HEK293 (cell line): ENCODE results near the gene GRID2.

Experiments used
- ZFP3 ChIP-seq: fragments of 450-650 bp; formaldehyde crosslinking; IDR thresholded peaks from 2 replicates; pipeline ENCODE4 v1.5.1; 2016; ENCODE audit warnings: low read depth, missing biosample characterization, missing genetic modification characterization
- ZNF354C ChIP-seq: fragments of 450-650 bp; formaldehyde crosslinking; IDR thresholded peaks from 2 replicates; pipeline ENCODE4 v1.5.1; 2016; ENCODE audit warnings: missing biosample characterization, missing genetic modification characterization, low read depth, borderline replicate concordance
- TF ChIP-seq, protein P1 (sequence below): fragments of 450-650 bp; formaldehyde crosslinking; IDR thresholded peaks from 2 replicates; pipeline ENCODE4 v1.5.1; 2016; ENCODE audit warnings: missing biosample characterization, missing genetic modification characterization

DNA sequence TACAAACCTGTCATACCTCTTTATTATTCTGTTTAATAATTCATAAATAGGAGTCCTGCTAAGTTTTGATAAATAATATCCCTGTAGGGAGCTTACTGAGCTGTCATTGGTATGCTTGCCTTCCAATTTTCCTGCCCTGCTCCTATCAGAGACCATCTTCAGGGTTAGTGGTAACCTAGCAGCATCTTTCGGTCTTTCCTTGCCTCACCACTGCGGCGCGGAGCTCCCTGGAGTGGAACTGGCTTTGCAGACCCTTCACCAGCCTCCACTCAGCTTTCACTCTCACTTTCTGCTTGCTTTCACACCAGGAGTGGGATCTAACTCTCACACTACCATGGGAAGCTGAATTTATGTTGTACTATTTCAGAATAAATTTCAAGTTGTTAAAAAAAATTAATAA, 1043.1 kb downstream of the GRID2 start:
- TF ChIP-seq ZFP3 (tag by site-specific recombination), result no peak
- TF ChIP-seq, protein P1, sequence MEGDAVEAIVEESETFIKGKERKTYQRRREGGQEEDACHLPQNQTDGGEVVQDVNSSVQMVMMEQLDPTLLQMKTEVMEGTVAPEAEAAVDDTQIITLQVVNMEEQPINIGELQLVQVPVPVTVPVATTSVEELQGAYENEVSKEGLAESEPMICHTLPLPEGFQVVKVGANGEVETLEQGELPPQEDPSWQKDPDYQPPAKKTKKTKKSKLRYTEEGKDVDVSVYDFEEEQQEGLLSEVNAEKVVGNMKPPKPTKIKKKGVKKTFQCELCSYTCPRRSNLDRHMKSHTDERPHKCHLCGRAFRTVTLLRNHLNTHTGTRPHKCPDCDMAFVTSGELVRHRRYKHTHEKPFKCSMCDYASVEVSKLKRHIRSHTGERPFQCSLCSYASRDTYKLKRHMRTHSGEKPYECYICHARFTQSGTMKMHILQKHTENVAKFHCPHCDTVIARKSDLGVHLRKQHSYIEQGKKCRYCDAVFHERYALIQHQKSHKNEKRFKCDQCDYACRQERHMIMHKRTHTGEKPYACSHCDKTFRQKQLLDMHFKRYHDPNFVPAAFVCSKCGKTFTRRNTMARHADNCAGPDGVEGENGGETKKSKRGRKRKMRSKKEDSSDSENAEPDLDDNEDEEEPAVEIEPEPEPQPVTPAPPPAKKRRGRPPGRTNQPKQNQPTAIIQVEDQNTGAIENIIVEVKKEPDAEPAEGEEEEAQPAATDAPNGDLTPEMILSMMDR (tag by site-specific recombination), result no peak
- TF ChIP-seq ZNF354C (tag by site-specific recombination), result no peak
